ENCODE results near the gene FASN. TPM values are rescaled to one million over a fixed set of nuclear protein-coding genes. Genes with fewer than 3 reads are reported as not detected.

FASN gene
- total and polyA plus RNA-seq, 2 of the 13 experiments (the other 11 are each of a cell fraction or from before 2014, with no cell fraction given), result 51.7 to 101 TPM

GRCh38 chr17:82107341-82107860 is 9.4 kb upstream of the FASN start (continued):
- TF ChIP-seq PRDM15 (CRISPR knock-in tag; IDR thresholded peaks at IDR 0.05) (no peak), FOXP4 (CRISPR knock-in tag; IDR thresholded peaks at IDR 0.05) (no peak), ZNF781 (CRISPR knock-in tag; IDR thresholded peaks at IDR 0.05; ENCODE audit: borderline replicate concordance, not compliant biosample characterization) (no peak), GRHL1 (CRISPR knock-in tag; conservative IDR thresholded peaks at IDR 0.05) (no peak), ZBTB33 (CRISPR knock-in tag; IDR thresholded peaks at IDR 0.05) (0 out of 2 replicates have a peak, but pooled peaks have one; percentile 11), AFF4 (CRISPR knock-in tag; IDR thresholded peaks at IDR 0.05) (no peak)

Data from HepG2 (cell line).